ENCODE measurements around the gene MYMK.
A peak's percentile ranks its signal among the peaks of the same experiment; 100 is the strongest.

MYMK gene

GRCh38 chr9:133563291-133563796 is 38.6 kb upstream of the MYMK start:
- Histone ChIP-seq H3K36me3 (ENCODE audit: insufficient read depth, insufficient read length, low read length) (no peaks in the 10 kb centered on the region), H3K27me3 (ENCODE audit: insufficient read depth, insufficient read length) (no peaks in the 10 kb centered on the region), H3K4me1 (ENCODE audit: insufficient read depth, insufficient read length) (peaks cover 30% of the 10 kb centered on the region), H3K9ac (ENCODE audit: insufficient read length, low read depth) (no peak overlapping the region), H3K4me3 (ENCODE audit: insufficient read length, low read depth) (no peak overlapping the region), H3K9me3 (ENCODE audit: insufficient read depth, low read length) (no peaks in the 10 kb centered on the region)
- TF ChIP-seq ZNF274 (IDR thresholded peaks at IDR 0.05; ENCODE audit: low read depth, low read length) (no peak), SUZ12 (IDR thresholded peaks at IDR 0.05; ENCODE audit: extremely low read depth, insufficient read depth, insufficient read length) (no peak), YY1 (IDR thresholded peaks at IDR 0.05; ENCODE audit: insufficient read depth, insufficient read length) (no peak)
- DNase-seq (ENCODE audit: low read depth, low spot score) = no peak

- no peaks in the 10 kb centered on the region for H3K27me3 ChIP-seq (ENCODE audit: insufficient read depth, insufficient read length)
- no peak overlapping the region for H3K4me3 ChIP-seq (ENCODE audit: insufficient read length, low read depth)
- DNase-seq (ENCODE audit: low read depth, low spot score) = no peak
- no peaks in the 10 kb centered on the region for H3K9me3 ChIP-seq (ENCODE audit: insufficient read depth, low read length)
- TF ChIP-seq SUZ12 (IDR thresholded peaks at IDR 0.05; ENCODE audit: extremely low read depth, insufficient read depth, insufficient read length) = no peak
- no peak for TF ChIP-seq ZNF274 (IDR thresholded peaks at IDR 0.05; ENCODE audit: low read depth, low read length)
- TF ChIP-seq YY1 (IDR thresholded peaks at IDR 0.05; ENCODE audit: insufficient read depth, insufficient read length) = no peak
- no peak overlapping the region for H3K9ac ChIP-seq (ENCODE audit: insufficient read length, low read depth)
- H3K4me1 ChIP-seq (ENCODE audit: insufficient read depth, insufficient read length) = peaks cover 31% of the 10 kb centered on the region
- H3K36me3 ChIP-seq (ENCODE audit: insufficient read depth, insufficient read length, low read length) = no peaks in the 10 kb centered on the region
Measured at GRCh38 chr9:133562611-133563290, 38.0 kb upstream of the MYMK start.

- H3K27me3 ChIP-seq (ENCODE audit: insufficient read depth, insufficient read length) = no peaks in the 10 kb centered on the region
- H3K9ac ChIP-seq (ENCODE audit: insufficient read length, low read depth) = no peak overlapping the region
- peaks cover 38% of the 10 kb centered on the region for H3K4me1 ChIP-seq (ENCODE audit: insufficient read depth, insufficient read length)
- H3K4me3 ChIP-seq (ENCODE audit: insufficient read length, low read depth) = no peak overlapping the region
- no peaks in the 10 kb centered on the region for H3K9me3 ChIP-seq (ENCODE audit: insufficient read depth, low read length)
- TF ChIP-seq SUZ12 (IDR thresholded peaks at IDR 0.05; ENCODE audit: extremely low read depth, insufficient read depth, insufficient read length) (no peak), ZNF274 (IDR thresholded peaks at IDR 0.05; ENCODE audit: low read depth, low read length) (no peak), YY1 (IDR thresholded peaks at IDR 0.05; ENCODE audit: insufficient read depth, insufficient read length) (no peak)
- no peaks in the 10 kb centered on the region for H3K36me3 ChIP-seq (ENCODE audit: insufficient read depth, insufficient read length, low read length)
- no peak for DNase-seq (ENCODE audit: low read depth, low spot score)
Measured at GRCh38 chr9:133561976-133562554, 37.3 kb upstream of the MYMK start.

- Histone ChIP-seq H3K36me3 (ENCODE audit: insufficient read depth, insufficient read length, low read length) (no peaks in the 10 kb centered on the region), H3K9ac (ENCODE audit: insufficient read length, low read depth) (no peak overlapping the region), H3K9me3 (ENCODE audit: insufficient read depth, low read length) (no peaks in the 10 kb centered on the region), H3K4me3 (ENCODE audit: insufficient read length, low read depth) (no peak overlapping the region), H3K27me3 (ENCODE audit: insufficient read depth, insufficient read length) (no peaks in the 10 kb centered on the region), H3K4me1 (ENCODE audit: insufficient read depth, insufficient read length) (peaks cover 46% of the 10 kb centered on the region)
- DNase-seq (ENCODE audit: low read depth, low spot score) = no peak
- TF ChIP-seq SUZ12 (IDR thresholded peaks at IDR 0.05; ENCODE audit: extremely low read depth, insufficient read depth, insufficient read length) (no peak), YY1 (IDR thresholded peaks at IDR 0.05; ENCODE audit: insufficient read depth, insufficient read length) (no peak), ZNF274 (IDR thresholded peaks at IDR 0.05; ENCODE audit: low read depth, low read length) (no peak)
Measured at GRCh38 chr9:133560944-133561343, 36.2 kb upstream of the MYMK start.

- Histone ChIP-seq H3K4me1 (ENCODE audit: insufficient read depth, insufficient read length) (peaks cover 40% of the 10 kb centered on the region), H3K27me3 (ENCODE audit: insufficient read depth, insufficient read length) (no peaks in the 10 kb centered on the region), H3K9ac (ENCODE audit: insufficient read length, low read depth) (no peak overlapping the region), H3K9me3 (ENCODE audit: insufficient read depth, low read length) (no peaks in the 10 kb centered on the region), H3K4me3 (ENCODE audit: insufficient read length, low read depth) (no peak overlapping the region), H3K36me3 (ENCODE audit: insufficient read depth, insufficient read length, low read length) (no peaks in the 10 kb centered on the region)
- no peak for DNase-seq (ENCODE audit: low read depth, low spot score)
- TF ChIP-seq YY1 (IDR thresholded peaks at IDR 0.05; ENCODE audit: insufficient read depth, insufficient read length) = no peak
- TF ChIP-seq ZNF274 (IDR thresholded peaks at IDR 0.05; ENCODE audit: low read depth, low read length) = no peak
- TF ChIP-seq SUZ12 (IDR thresholded peaks at IDR 0.05; ENCODE audit: extremely low read depth, insufficient read depth, insufficient read length) = no peak
Measured at GRCh38 chr9:133560311-133560710, 35.6 kb upstream of the MYMK start.

- H3K9me3 ChIP-seq (ENCODE audit: insufficient read depth, low read length) = no peaks in the 10 kb centered on the region
- H3K4me3 ChIP-seq (ENCODE audit: insufficient read length, low read depth) = no peak overlapping the region
- peaks cover 47% of the 10 kb centered on the region for H3K4me1 ChIP-seq (ENCODE audit: insufficient read depth, insufficient read length)
- H3K36me3 ChIP-seq (ENCODE audit: insufficient read depth, insufficient read length, low read length) = no peaks in the 10 kb centered on the region
- peak overlapping the region; percentile 43 for H3K9ac ChIP-seq (ENCODE audit: insufficient read length, low read depth)
- DNase-seq (ENCODE audit: low read depth, low spot score) = peak; percentile 70
- TF ChIP-seq YY1 (IDR thresholded peaks at IDR 0.05; ENCODE audit: insufficient read depth, insufficient read length) (peak; percentile 47), SUZ12 (IDR thresholded peaks at IDR 0.05; ENCODE audit: extremely low read depth, insufficient read depth, insufficient read length) (no peak), ZNF274 (IDR thresholded peaks at IDR 0.05; ENCODE audit: low read depth, low read length) (no peak)
- H3K27me3 ChIP-seq (ENCODE audit: insufficient read depth, insufficient read length) = no peaks in the 10 kb centered on the region
Measured at GRCh38 chr9:133558191-133559126, 33.7 kb upstream of the MYMK start.

Measured in NT2/D1 (cell line).